Fibroblast of lung (primary cell): ENCODE results near the gene GRIK4. TPM values are rescaled to one million over a fixed set of nuclear protein-coding genes. Genes with fewer than 3 reads are reported as not detected.

ENCODE experiments used
- DNase-seq, 2 donors: peaks; one replicate each; pipeline versions ENCODE4 v3.0.0 to v3.0.0-alpha.2; 2010; ENCODE audit warnings: low read depth in 2 of 2
- H2AFZ ChIP-seq: 2 replicates; pipeline ENCODE4 v1.5.1; 2012; ENCODE audit warnings: low read length, control low read depth, inconsistent platforms
- H3K27ac ChIP-seq: 2 replicates; pipeline ENCODE4 v1.5.1; 2011; ENCODE audit warnings: low read length, control low read depth; ENCODE audit not compliant: insufficient read depth
- H3K27me3 ChIP-seq: 2 replicates; pipeline ENCODE4 v1.5.1; 2011; ENCODE audit warnings: mild to moderate bottlenecking, low read length; ENCODE audit not compliant: control insufficient read depth, insufficient read depth
- H3K36me3 ChIP-seq: 2 replicates; pipeline ENCODE4 v1.5.1; 2011; ENCODE audit warnings: low read length; ENCODE audit not compliant: control insufficient read depth, insufficient read depth
- H3K4me1 ChIP-seq: 2 replicates; pipeline ENCODE4 v1.5.1; 2011; ENCODE audit warnings: low read length; ENCODE audit not compliant: control insufficient read depth, insufficient read depth; ENCODE audit errors: extremely low read depth
- H3K4me2 ChIP-seq: 2 replicates; pipeline ENCODE4 v1.5.1; 2011; ENCODE audit warnings: low read length, control low read depth; ENCODE audit not compliant: insufficient read depth; ENCODE audit errors: extremely low read depth
- H3K4me3 ChIP-seq, 4 experiments: fragments of 200-600 bp in 1 of 4; sonication (generic) in 1 of 4; replicated peaks in 1 of 4; 2 replicates each; pipeline ENCODE4 v1.5.1; 2011 to 2016; ENCODE audit warnings: low read length in 4 of 4, low read depth in 3 of 4, mild to moderate bottlenecking in 3 of 4, control low read depth in 2 of 4, inconsistent platforms in 1 of 4, mixed read lengths in 1 of 4; ENCODE audit not compliant: insufficient read depth in 1 of 4; ENCODE audit errors: control extremely low read depth in 1 of 4
- H3K79me2 ChIP-seq: 2 replicates; pipeline ENCODE4 v1.5.1; 2012; ENCODE audit warnings: mild to moderate bottlenecking, low read length, inconsistent platforms; ENCODE audit not compliant: control insufficient read depth, insufficient read depth
- H3K9ac ChIP-seq: 2 replicates; pipeline ENCODE4 v1.5.1; 2011; ENCODE audit warnings: mild to moderate bottlenecking, low read length, control low read depth; ENCODE audit not compliant: insufficient read depth
- H3K9me3 ChIP-seq: 2 replicates; pipeline ENCODE4 v1.5.1; 2012; ENCODE audit warnings: low read depth, low read length; ENCODE audit not compliant: control insufficient read depth, insufficient read depth
- H4K20me1 ChIP-seq: 2 replicates; pipeline ENCODE4 v1.5.1; 2011; ENCODE audit warnings: low read length; ENCODE audit not compliant: control insufficient read depth, insufficient read depth; ENCODE audit errors: extremely low read depth
- CTCF ChIP-seq, 2 donors: IDR thresholded peaks in 1 of 2; conservative IDR thresholded peaks in 1 of 2; 1 replicate in 1 of 2; 2 replicates in 1 of 2; pipeline ENCODE4 v1.5.1; 2011 to 2012; ENCODE audit warnings: low read length in 2 of 2, control low read depth in 1 of 2, inconsistent platforms in 1 of 2, low read depth in 1 of 2, mild to moderate bottlenecking in 1 of 2
- EZH2 ChIP-seq: IDR thresholded peaks from 2 replicates; pipeline ENCODE4 v1.5.1; 2012; ENCODE audit warnings: low read length, control low read depth, mild to moderate bottlenecking; ENCODE audit errors: missing control alignments
- polyA plus RNA-seq, 2 donors: library from polyadenylated mRNA; depleted of rRNA in 1 of 2; stranded (reverse) in 1 of 2; unstranded in 1 of 2; fragments of >200 nt; gene quantifications; 2 replicates each; pipeline ENCODE4 v1.2.1, GENCODE V29; 2011 to 2012; ENCODE audit warnings: missing spikeins in 1 of 2
- total RNA-seq: library from RNA; depleted of rRNA; stranded (reverse); fragments of >200 nt; gene quantifications from 2 replicates; pipeline ENCODE4 v1.2.1, GENCODE V29; 2014

Gene GRIK4
- total and polyA plus RNA-seq, 2 donors (not counting 1 experiment from before 2014, with no cell fraction given), result 0.17 to 1.5 TPM

- H3K4me1 ChIP-seq, result no peaks in the 10 kb centered on the region
- H2AFZ ChIP-seq, result no peak overlapping the region
- no peak overlapping the region for H3K27ac ChIP-seq
- no peak overlapping the region for H3K9ac ChIP-seq
- no peaks in the 10 kb centered on the region for H4K20me1 ChIP-seq
- no peak overlapping the region for H3K4me2 ChIP-seq
- H3K9me3 ChIP-seq, result no peaks in the 10 kb centered on the region
- no peak overlapping the region for H3K4me3 ChIP-seq
- H3K27me3 ChIP-seq, result peaks cover 3% of the 10 kb centered on the region
- no peaks in the 10 kb centered on the region for H3K79me2 ChIP-seq
- H3K36me3 ChIP-seq, result no peaks in the 10 kb centered on the region
- TF ChIP-seq EZH2 (no peak), CTCF (conservative IDR thresholded peaks at IDR 0.05 in 1 of 2, IDR thresholded peaks at IDR 0.05 in 1 of 2; ENCODE audit: low read depth in 1 of 2, low read length in 2 of 2) (no peak)
- DNase-seq, result no peak
These were observed 398.3 kb downstream of the GRIK4 start for GRCh38 chr11:120909676-120910416.

- no peak for DNase-seq
- no peaks in the 10 kb centered on the region for H3K36me3 ChIP-seq
- no peaks in the 10 kb centered on the region for H3K4me1 ChIP-seq
- no peaks in the 10 kb centered on the region for H3K9me3 ChIP-seq
- no peaks in the 10 kb centered on the region for H4K20me1 ChIP-seq
- no peaks in the 10 kb centered on the region for H3K79me2 ChIP-seq
- no peak overlapping the region for H3K4me3 ChIP-seq
- no peak for TF ChIP-seq CTCF (conservative IDR thresholded peaks at IDR 0.05 in 1 of 2, IDR thresholded peaks at IDR 0.05 in 1 of 2; ENCODE audit: low read depth in 1 of 2, low read length in 2 of 2)
- TF ChIP-seq EZH2, result no peak
- H3K9ac ChIP-seq, result no peak overlapping the region
- no peak overlapping the region for H3K27ac ChIP-seq
- H3K4me2 ChIP-seq, result no peak overlapping the region
- H3K27me3 ChIP-seq, result peaks cover 3% of the 10 kb centered on the region
- H2AFZ ChIP-seq, result no peak overlapping the region
These were observed 400.4 kb downstream of the GRIK4 start for GRCh38 chr11:120911943-120912342.

- peaks cover 3% of the 10 kb centered on the region for H3K27me3 ChIP-seq
- no peak overlapping the region for H3K9ac ChIP-seq
- no peaks in the 10 kb centered on the region for H3K4me1 ChIP-seq
- no peaks in the 10 kb centered on the region for H3K79me2 ChIP-seq
- peak; percentile 51 to 55 for DNase-seq
- TF ChIP-seq CTCF (conservative IDR thresholded peaks at IDR 0.05 in 1 of 2, IDR thresholded peaks at IDR 0.05 in 1 of 2; ENCODE audit: low read depth in 1 of 2, low read length in 2 of 2), result peak; percentile 42 to 53
- TF ChIP-seq EZH2, result no peak
- H3K4me2 ChIP-seq, result no peak overlapping the region
- H3K27ac ChIP-seq, result no peak overlapping the region
- H3K36me3 ChIP-seq, result no peaks in the 10 kb centered on the region
- H4K20me1 ChIP-seq, result no peaks in the 10 kb centered on the region
- H2AFZ ChIP-seq, result no peak overlapping the region
- H3K4me3 ChIP-seq, result no peak overlapping the region
- no peaks in the 10 kb centered on the region for H3K9me3 ChIP-seq
These were observed 401.0 kb downstream of the GRIK4 start for GRCh38 chr11:120912504-120912903.
